GM23248 (cell line): ENCODE measurements around the gene LRP1-AS.

ENCODE experiments used
- EZH2 ChIP-seq: fragments of 200-600 bp; sonication (generic); IDR thresholded peaks from 2 replicates; pipeline ENCODE4 v1.6.1; 2018; ENCODE audit warnings: antibody characterized with exemption, mild to moderate bottlenecking; ENCODE audit not compliant: insufficient read depth, poor library complexity, severe bottlenecking
- EZH2phosphoT487 ChIP-seq: fragments of 200-600 bp; sonication (generic); IDR thresholded peaks from 2 replicates; pipeline ENCODE4 v1.6.1; 2018; ENCODE audit warnings: antibody characterized with exemption, moderate library complexity, mild to moderate bottlenecking, low read depth; ENCODE audit not compliant: insufficient read depth

DNA sequence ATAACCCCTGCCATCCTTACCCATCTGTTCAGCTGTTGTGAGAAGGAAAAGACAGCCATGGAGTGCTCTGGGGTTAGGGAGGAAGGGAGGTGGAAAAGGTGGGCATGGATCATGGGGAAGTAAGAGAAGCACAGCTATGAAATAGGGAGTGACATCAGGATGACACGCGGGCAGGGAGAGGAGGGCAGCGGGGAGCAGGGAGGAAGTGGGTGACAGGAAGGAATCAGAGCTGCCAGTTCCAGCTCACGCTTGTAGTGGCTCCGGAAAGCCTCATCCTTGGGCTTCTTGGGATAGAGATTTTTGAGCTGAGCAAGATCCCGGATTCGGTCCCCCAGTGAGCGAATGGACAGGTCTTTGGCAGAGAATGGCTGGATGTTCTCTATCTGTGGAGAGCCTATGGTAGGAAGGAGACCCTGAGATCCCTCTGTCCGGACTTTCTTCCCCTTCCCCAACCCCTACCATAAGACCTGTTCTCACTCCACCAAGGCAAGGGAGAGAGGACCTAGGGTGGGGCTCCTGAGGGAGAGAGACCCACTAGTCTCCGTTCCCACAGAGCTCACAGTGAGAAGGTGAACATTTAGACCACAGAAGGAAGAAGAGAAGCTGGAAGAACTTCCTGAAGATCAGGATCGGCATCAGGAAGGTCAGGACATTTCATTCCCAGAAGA, 48.2 kb downstream of the LRP1-AS start:
- TF ChIP-seq EZH2 = no peak
- no peak for TF ChIP-seq EZH2phosphoT487
